Measurements from ENCODE around the gene ITPK1. TPM values are rescaled to one million over a fixed set of nuclear protein-coding genes. Genes with fewer than 3 reads are reported as not detected.

Gene ITPK1
- polyA plus RNA-seq, 1 of the 3 experiments (the other 2 are of a cell fraction), result 23.2 TPM

DNA sequence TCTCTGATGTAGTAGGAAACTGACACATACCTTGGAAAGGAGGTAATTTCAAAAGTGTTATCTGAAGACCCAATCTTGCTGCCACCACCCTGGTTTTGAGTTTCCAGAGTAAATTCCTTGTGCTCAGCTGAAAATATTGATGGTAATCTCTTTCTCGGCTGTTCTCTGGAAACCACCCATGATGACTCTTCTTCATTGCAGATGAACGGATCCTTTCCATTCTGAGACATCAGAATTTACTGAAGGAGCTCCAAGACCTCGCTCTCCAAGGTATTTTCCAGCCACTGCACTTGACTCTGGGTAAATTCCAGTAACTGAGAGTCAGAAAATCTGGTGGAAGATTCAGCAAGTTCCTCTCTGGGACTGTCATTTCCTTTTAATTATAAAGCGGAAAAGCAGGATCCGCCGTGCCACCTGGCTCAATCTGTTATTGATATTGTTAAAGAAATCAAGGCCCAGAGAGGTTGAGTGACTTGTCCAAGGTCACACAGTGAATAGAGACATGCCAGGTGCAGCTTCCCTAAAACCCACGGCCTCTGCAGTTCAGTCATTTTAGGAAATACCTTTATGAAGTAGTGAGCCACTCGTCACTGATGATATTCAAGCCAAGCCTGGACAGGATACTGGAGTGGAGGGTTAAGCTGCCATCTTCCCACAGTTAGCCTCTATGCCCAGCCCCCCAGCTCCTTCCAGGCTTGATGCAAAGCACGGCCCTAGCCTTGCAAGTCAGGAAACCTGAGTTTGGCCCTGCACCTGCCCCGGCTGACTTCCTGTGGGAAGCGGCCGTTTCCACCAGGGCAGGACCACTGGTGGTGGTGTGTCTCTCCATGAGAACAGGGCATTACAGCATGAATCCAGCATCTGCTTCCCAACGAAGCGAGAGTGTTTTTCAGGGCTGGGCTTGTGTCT is 188.1 kb downstream of the ITPK1 start:
- Histone ChIP-seq H3K36me3 (replicated peaks in 1 of 2; ENCODE audit: control insufficient read depth in 1 of 2, insufficient read depth in 2 of 2, low read length in 1 of 2) (peaks cover 0 to 2% of the 10 kb centered on the region in 2 experiments), H3K9ac (no peak overlapping the region), H3K9me2 (no peaks in the 10 kb centered on the region), H3K4me2 (no peak overlapping the region), H3K27me3 (ENCODE audit: insufficient read depth) (peaks cover 2% of the 10 kb centered on the region; the same call in 1 of the 2 replicates), H3F3A (replicated peaks; ENCODE audit: insufficient read depth) (no peaks in the 10 kb centered on the region), H2AFZ (ENCODE audit: low read depth) (no peak overlapping the region), H3K9me3 (no peaks in the 10 kb centered on the region), H3K4me3 (ENCODE audit: low read depth in 2 of 2, low read length in 1 of 2) (peak overlapping the region in 1 of 2 experiments; percentile 56; a peak in 1 of 4 replicates), H3K79me2 (ENCODE audit: insufficient read depth) (no peaks in the 10 kb centered on the region), H4K20me1 (ENCODE audit: insufficient read depth) (no peaks in the 10 kb centered on the region), H3K4me1 (ENCODE audit: control insufficient read depth in 1 of 2, insufficient read depth in 2 of 2, low read depth in 1 of 2, low read length in 1 of 2) (peaks cover 0 to 76% of the 10 kb centered on the region in 2 experiments; a peak in 2 of 4 replicates), H3K27ac (ENCODE audit: low read depth in 2 of 2, low read length in 1 of 2) (peak overlapping the region in 1 of 2 experiments; percentile 90; a peak in 2 of 4 replicates)
- no peak for TF ChIP-seq JUND (IDR thresholded peaks at IDR 0.05)
- TF ChIP-seq, protein P1, sequence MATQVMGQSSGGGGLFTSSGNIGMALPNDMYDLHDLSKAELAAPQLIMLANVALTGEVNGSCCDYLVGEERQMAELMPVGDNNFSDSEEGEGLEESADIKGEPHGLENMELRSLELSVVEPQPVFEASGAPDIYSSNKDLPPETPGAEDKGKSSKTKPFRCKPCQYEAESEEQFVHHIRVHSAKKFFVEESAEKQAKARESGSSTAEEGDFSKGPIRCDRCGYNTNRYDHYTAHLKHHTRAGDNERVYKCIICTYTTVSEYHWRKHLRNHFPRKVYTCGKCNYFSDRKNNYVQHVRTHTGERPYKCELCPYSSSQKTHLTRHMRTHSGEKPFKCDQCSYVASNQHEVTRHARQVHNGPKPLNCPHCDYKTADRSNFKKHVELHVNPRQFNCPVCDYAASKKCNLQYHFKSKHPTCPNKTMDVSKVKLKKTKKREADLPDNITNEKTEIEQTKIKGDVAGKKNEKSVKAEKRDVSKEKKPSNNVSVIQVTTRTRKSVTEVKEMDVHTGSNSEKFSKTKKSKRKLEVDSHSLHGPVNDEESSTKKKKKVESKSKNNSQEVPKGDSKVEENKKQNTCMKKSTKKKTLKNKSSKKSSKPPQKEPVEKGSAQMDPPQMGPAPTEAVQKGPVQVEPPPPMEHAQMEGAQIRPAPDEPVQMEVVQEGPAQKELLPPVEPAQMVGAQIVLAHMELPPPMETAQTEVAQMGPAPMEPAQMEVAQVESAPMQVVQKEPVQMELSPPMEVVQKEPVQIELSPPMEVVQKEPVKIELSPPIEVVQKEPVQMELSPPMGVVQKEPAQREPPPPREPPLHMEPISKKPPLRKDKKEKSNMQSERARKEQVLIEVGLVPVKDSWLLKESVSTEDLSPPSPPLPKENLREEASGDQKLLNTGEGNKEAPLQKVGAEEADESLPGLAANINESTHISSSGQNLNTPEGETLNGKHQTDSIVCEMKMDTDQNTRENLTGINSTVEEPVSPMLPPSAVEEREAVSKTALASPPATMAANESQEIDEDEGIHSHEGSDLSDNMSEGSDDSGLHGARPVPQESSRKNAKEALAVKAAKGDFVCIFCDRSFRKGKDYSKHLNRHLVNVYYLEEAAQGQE (IDR thresholded peaks at IDR 0.05; ENCODE audit: low read depth, low read length), result 0 out of 2 replicates have a peak, but pooled peaks have one; percentile 48
- TF ChIP-seq SIN3A (IDR thresholded peaks at IDR 0.05; ENCODE audit: borderline replicate concordance, low read depth, low read length), result no peak
- 0 out of 2 replicates have a peak, but pooled peaks have one; percentile 10 for TF ChIP-seq GATA2 (CRISPR knock-in tag; IDR thresholded peaks at IDR 0.05)
- TF ChIP-seq, protein P2, sequence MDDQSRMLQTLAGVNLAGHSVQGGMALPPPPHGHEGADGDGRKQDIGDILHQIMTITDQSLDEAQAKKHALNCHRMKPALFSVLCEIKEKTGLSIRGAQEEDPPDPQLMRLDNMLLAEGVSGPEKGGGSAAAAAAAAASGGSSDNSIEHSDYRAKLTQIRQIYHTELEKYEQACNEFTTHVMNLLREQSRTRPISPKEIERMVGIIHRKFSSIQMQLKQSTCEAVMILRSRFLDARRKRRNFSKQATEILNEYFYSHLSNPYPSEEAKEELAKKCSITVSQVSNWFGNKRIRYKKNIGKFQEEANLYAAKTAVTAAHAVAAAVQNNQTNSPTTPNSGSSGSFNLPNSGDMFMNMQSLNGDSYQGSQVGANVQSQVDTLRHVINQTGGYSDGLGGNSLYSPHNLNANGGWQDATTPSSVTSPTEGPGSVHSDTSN (IDR thresholded peaks at IDR 0.05), result no peak
- TF ChIP-seq YY1 (IDR thresholded peaks at IDR 0.05; ENCODE audit: low read depth), result no peak
- TF ChIP-seq MXI1 (IDR thresholded peaks at IDR 0.05; ENCODE audit: low read depth, low read length), result no peak
- TF ChIP-seq, protein P3, sequence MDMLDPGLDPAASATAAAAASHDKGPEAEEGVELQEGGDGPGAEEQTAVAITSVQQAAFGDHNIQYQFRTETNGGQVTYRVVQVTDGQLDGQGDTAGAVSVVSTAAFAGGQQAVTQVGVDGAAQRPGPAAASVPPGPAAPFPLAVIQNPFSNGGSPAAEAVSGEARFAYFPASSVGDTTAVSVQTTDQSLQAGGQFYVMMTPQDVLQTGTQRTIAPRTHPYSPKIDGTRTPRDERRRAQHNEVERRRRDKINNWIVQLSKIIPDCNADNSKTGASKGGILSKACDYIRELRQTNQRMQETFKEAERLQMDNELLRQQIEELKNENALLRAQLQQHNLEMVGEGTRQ (IDR thresholded peaks at IDR 0.05; ENCODE audit: borderline replicate concordance, low read depth, low read length), result no peak
- TF ChIP-seq SMC3 (IDR thresholded peaks at IDR 0.05; ENCODE audit: low read depth, low read length), result no peak
- TF ChIP-seq NFIC (IDR thresholded peaks at IDR 0.05; ENCODE audit: borderline replicate concordance), result no peak
- TF ChIP-seq, protein P4, sequence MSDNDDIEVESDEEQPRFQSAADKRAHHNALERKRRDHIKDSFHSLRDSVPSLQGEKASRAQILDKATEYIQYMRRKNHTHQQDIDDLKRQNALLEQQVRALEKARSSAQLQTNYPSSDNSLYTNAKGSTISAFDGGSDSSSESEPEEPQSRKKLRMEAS (IDR thresholded peaks at IDR 0.05; ENCODE audit: low read depth), result no peak
- no peak for DNase-seq
- ChIA-PET POLR2A (interaction anchor here (0.6 to 9.8 kb wide), 9 partner anchors 6 to 99 kb away, joined by 3 to 288 read pairs (median 7); no protein-coding TSS in a partner anchor), CTCF (interaction anchor here (1.2 to 7.5 kb wide), 6 partner anchors 18 to 212 kb away, joined by 3 to 56 read pairs (median 6); no protein-coding TSS in a partner anchor)
- 57% methylated on average over 14 of the region's 14 CpGs for WGBS (ENCODE audit: low lambda C conversion rate)

Measured in SK-N-SH (cell line).